ENCODE data around the gene ZYG11B. TPM values are rescaled to one million over a fixed set of nuclear protein-coding genes. Genes with fewer than 3 reads are reported as not detected.
"Not testable (repeated sequence)": the region's sequence is repeated elsewhere in the genome, so short reads cannot be mapped to it uniquely, and the experiment has no call there.

ZYG11B gene
- total RNA-seq, 1 donor from 2014 or later: 18.2 TPM

- no peaks in the 10 kb centered on the region for H3K36me3 ChIP-seq (ENCODE audit: control insufficient read depth, insufficient read depth, low read length)
- no peak for TF ChIP-seq CTCF (IDR thresholded peaks at IDR 0.05; ENCODE audit: insufficient read depth, low read length, severe bottlenecking)
- no peaks in the 10 kb centered on the region for H3K27me3 ChIP-seq (ENCODE audit: control insufficient read depth, insufficient read depth, low read length)
- no peak overlapping the region for H3K4me3 ChIP-seq (ENCODE audit: low read depth, low read length)
- no peak for FAIRE-seq
- DNase-seq (ENCODE audit: low read depth): no peak
These were observed 33.7 kb downstream of the ZYG11B start for GRCh38 chr1:52759908-52760307.

- FAIRE-seq (no peak), DNase-seq (ENCODE audit: low read depth) (no peak)
- Histone ChIP-seq H3K4me3 (ENCODE audit: low read depth, low read length) (no peak overlapping the region), H3K27me3 (ENCODE audit: control insufficient read depth, insufficient read depth, low read length) (no peaks in the 10 kb centered on the region), H3K36me3 (ENCODE audit: control insufficient read depth, insufficient read depth, low read length) (peaks cover 4% of the 10 kb centered on the region)
- no peak for TF ChIP-seq CTCF (IDR thresholded peaks at IDR 0.05; ENCODE audit: insufficient read depth, low read length, severe bottlenecking)
These were observed 41.5 kb downstream of the ZYG11B start for GRCh38 chr1:52767596-52768280.

- Histone ChIP-seq H3K36me3 (ENCODE audit: control insufficient read depth, insufficient read depth, low read length) (peaks cover 4% of the 10 kb centered on the region), H3K27me3 (ENCODE audit: control insufficient read depth, insufficient read depth, low read length) (no peaks in the 10 kb centered on the region), H3K4me3 (ENCODE audit: low read depth, low read length) (no peak overlapping the region)
- no peak for TF ChIP-seq CTCF (IDR thresholded peaks at IDR 0.05; ENCODE audit: insufficient read depth, low read length, severe bottlenecking)
- DNase-seq (ENCODE audit: low read depth) (no peak), FAIRE-seq (no peak)
These were observed 43.2 kb downstream of the ZYG11B start for GRCh38 chr1:52769346-52770033.

- Histone ChIP-seq H3K4me3 (ENCODE audit: low read depth, low read length) (no peak overlapping the region), H3K27me3 (ENCODE audit: control insufficient read depth, insufficient read depth, low read length) (no peaks in the 10 kb centered on the region), H3K36me3 (ENCODE audit: control insufficient read depth, insufficient read depth, low read length) (peaks cover 4% of the 10 kb centered on the region)
- DNase-seq (ENCODE audit: low read depth): no peak
- TF ChIP-seq CTCF (IDR thresholded peaks at IDR 0.05; ENCODE audit: insufficient read depth, low read length, severe bottlenecking): no peak
- FAIRE-seq: no peak
These were observed 45.1 kb downstream of the ZYG11B start for GRCh38 chr1:52771384-52771783.

GRCh38 chr1:52786148-52786547, 59.9 kb downstream of the ZYG11B start:
- Histone ChIP-seq H3K36me3 (ENCODE audit: control insufficient read depth, insufficient read depth, low read length) (peaks cover 6% of the 10 kb centered on the region), H3K4me3 (ENCODE audit: low read depth, low read length) (no peak overlapping the region), H3K27me3 (ENCODE audit: control insufficient read depth, insufficient read depth, low read length) (no peaks in the 10 kb centered on the region)
- FAIRE-seq: no peak
- DNase-seq (ENCODE audit: low read depth): no peak
- no peak for TF ChIP-seq CTCF (IDR thresholded peaks at IDR 0.05; ENCODE audit: insufficient read depth, low read length, severe bottlenecking)

- H3K27me3 ChIP-seq (ENCODE audit: control insufficient read depth, insufficient read depth, low read length); H3K4me3 ChIP-seq (ENCODE audit: low read depth, low read length); H3K36me3 ChIP-seq (ENCODE audit: control insufficient read depth, insufficient read depth, low read length); DNase-seq (ENCODE audit: low read depth); FAIRE-seq: not testable (repeated sequence)
These were observed 64.2 kb downstream of the ZYG11B start for GRCh38 chr1:52790429-52790828.

Data from bronchial epithelial cell (primary cell).